HG03060 (cell line): ENCODE data around the gene BRD1.

Source experiments
- ATAC-seq: cut with Tn5 transposase; IDR thresholded peaks from one replicate; pipeline ENCODE4 v1.9.1; 2021; ENCODE audit warnings: low read depth, moderate number of reproducible peaks; ENCODE audit not compliant: unreplicated experiment

Gene BRD1

GRCh38 chr22:49827853-49828598, at the start of gene BRD1:
Gene BRD1, minus strand, starts transcription at chr22:49827873. Its CDS starts 3,556 bp downstream, at chr22:49824317.
- ATAC-seq = no peak

GRCh38 chr22:49873228-49873940, 45.7 kb upstream of the BRD1 start:
- no peak for ATAC-seq

GRCh38 chr22:49872347-49872746, 44.7 kb upstream of the BRD1 start:
- ATAC-seq = no peak

- no peak for ATAC-seq
These were observed 43.8 kb upstream of the BRD1 start for GRCh38 chr22:49871482-49871881.

GRCh38 chr22:49869845-49870712, 42.4 kb upstream of the BRD1 start:
- no peak for ATAC-seq

GRCh38 chr22:49869086-49869830, 41.6 kb upstream of the BRD1 start:
- no peak for ATAC-seq

- no peak for ATAC-seq
These were observed 39.9 kb upstream of the BRD1 start for GRCh38 chr22:49867303-49868265.

GRCh38 chr22:49866646-49867045, 39.0 kb upstream of the BRD1 start:
- ATAC-seq = no peak

GRCh38 chr22:49866134-49866533, 38.5 kb upstream of the BRD1 start:
- ATAC-seq = no peak

- no peak for ATAC-seq
These were observed 37.5 kb upstream of the BRD1 start for GRCh38 chr22:49865156-49865555.

GRCh38 chr22:49863931-49864330, 36.3 kb upstream of the BRD1 start:
- ATAC-seq = no peak

GRCh38 chr22:49862496-49862776, 34.8 kb upstream of the BRD1 start:
- ATAC-seq = no peak

- no peak for ATAC-seq
These were observed 34.2 kb upstream of the BRD1 start for GRCh38 chr22:49861642-49862495.

- no peak for ATAC-seq
These were observed 31.2 kb upstream of the BRD1 start for GRCh38 chr22:49858827-49859226.

- ATAC-seq = no peak
These were observed 29.3 kb upstream of the BRD1 start for GRCh38 chr22:49856766-49857618.

- ATAC-seq = no peak
These were observed 28.7 kb upstream of the BRD1 start for GRCh38 chr22:49856343-49856742.

GRCh38 chr22:49855251-49855911, 27.7 kb upstream of the BRD1 start:
- no peak for ATAC-seq
